Measurements from ENCODE around the gene PSMD5.

DNA sequence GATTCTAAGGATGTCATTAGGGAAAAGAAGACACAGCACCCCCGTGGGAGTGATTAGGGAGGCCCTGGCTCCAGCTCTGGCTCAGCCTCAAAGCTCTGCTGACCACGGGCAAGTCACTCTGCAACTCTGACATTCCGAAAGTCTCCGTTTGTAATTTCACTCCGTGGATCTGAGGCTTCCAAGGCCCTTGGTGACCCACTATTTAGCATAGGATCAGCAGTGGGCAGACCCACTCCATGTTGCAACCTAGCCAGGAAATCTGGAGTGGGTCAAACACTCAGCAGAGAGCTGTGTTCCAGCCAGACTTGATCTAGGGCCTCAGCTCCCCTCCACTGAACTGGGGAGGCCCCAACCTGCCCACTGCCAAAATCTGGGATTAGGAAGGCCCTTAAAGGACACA, 22.5 kb upstream of the PSMD5 start:
- TF ChIP-seq, protein P1, sequence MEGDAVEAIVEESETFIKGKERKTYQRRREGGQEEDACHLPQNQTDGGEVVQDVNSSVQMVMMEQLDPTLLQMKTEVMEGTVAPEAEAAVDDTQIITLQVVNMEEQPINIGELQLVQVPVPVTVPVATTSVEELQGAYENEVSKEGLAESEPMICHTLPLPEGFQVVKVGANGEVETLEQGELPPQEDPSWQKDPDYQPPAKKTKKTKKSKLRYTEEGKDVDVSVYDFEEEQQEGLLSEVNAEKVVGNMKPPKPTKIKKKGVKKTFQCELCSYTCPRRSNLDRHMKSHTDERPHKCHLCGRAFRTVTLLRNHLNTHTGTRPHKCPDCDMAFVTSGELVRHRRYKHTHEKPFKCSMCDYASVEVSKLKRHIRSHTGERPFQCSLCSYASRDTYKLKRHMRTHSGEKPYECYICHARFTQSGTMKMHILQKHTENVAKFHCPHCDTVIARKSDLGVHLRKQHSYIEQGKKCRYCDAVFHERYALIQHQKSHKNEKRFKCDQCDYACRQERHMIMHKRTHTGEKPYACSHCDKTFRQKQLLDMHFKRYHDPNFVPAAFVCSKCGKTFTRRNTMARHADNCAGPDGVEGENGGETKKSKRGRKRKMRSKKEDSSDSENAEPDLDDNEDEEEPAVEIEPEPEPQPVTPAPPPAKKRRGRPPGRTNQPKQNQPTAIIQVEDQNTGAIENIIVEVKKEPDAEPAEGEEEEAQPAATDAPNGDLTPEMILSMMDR (IDR thresholded peaks at IDR 0.05; ENCODE audit: low read length), result no peak
- no peak for TF ChIP-seq EZH2phosphoT487 (IDR thresholded peaks at IDR 0.05; ENCODE audit: low read length)

Measured in MM.1S (cell line).